Activated naive CD8-positive, alpha-beta T cell (primary cell): ENCODE results near the gene KIAA1217.

ENCODE experiments used
- H3K27ac Mint-ChIP-seq: one replicate; pipeline ENCODE4 v1.8.0; 2021; ENCODE audit warnings: mixed read lengths
- H3K27me3 Mint-ChIP-seq: one replicate; pipeline ENCODE4 v1.8.0; 2021; ENCODE audit warnings: mixed read lengths
- H3K36me3 Mint-ChIP-seq: one replicate; pipeline ENCODE4 v1.8.0; 2021; ENCODE audit warnings: mixed read lengths
- H3K4me1 Mint-ChIP-seq: one replicate; pipeline ENCODE4 v1.8.0; 2021; ENCODE audit warnings: low read depth, mixed read lengths
- H3K4me3 Mint-ChIP-seq: one replicate; pipeline ENCODE4 v1.8.0; 2021; ENCODE audit warnings: mild to moderate bottlenecking, mixed read lengths
- H3K9me3 Mint-ChIP-seq: one replicate; pipeline ENCODE4 v1.8.0; 2021; ENCODE audit warnings: low read depth, mixed read lengths

The KIAA1217 gene

GRCh38 chr10:24457661-24458318 is 248.9 kb downstream of the KIAA1217 start:
- Mint-ChIP-seq H3K4me1 (peaks cover 2% of the 10 kb centered on the region), H3K4me3 (no peak overlapping the region), H3K36me3 (no peaks in the 10 kb centered on the region), H3K9me3 (no peaks in the 10 kb centered on the region), H3K27me3 (peaks cover 12% of the 10 kb centered on the region), H3K27ac (no peak overlapping the region)

GRCh38 chr10:24459836-24460235 is 250.9 kb downstream of the KIAA1217 start:
- H3K4me1 Mint-ChIP-seq, result peaks cover 8% of the 10 kb centered on the region
- H3K36me3 Mint-ChIP-seq, result no peaks in the 10 kb centered on the region
- no peaks in the 10 kb centered on the region for H3K9me3 Mint-ChIP-seq
- H3K4me3 Mint-ChIP-seq, result no peak overlapping the region
- H3K27ac Mint-ChIP-seq, result no peak overlapping the region
- peaks cover 8% of the 10 kb centered on the region for H3K27me3 Mint-ChIP-seq

GRCh38 chr10:24462291-24462813 is 253.4 kb downstream of the KIAA1217 start:
- Mint-ChIP-seq H3K27ac (no peak overlapping the region), H3K4me1 (peaks cover 16% of the 10 kb centered on the region), H3K9me3 (no peaks in the 10 kb centered on the region), H3K4me3 (no peak overlapping the region), H3K27me3 (no peaks in the 10 kb centered on the region), H3K36me3 (no peaks in the 10 kb centered on the region)

- no peaks in the 10 kb centered on the region for H3K9me3 Mint-ChIP-seq
- no peaks in the 10 kb centered on the region for H3K36me3 Mint-ChIP-seq
- H3K27me3 Mint-ChIP-seq, result no peaks in the 10 kb centered on the region
- H3K4me3 Mint-ChIP-seq, result no peak overlapping the region
- H3K27ac Mint-ChIP-seq, result no peak overlapping the region
- H3K4me1 Mint-ChIP-seq, result peaks cover 16% of the 10 kb centered on the region
Observed at GRCh38 chr10:24462889-24463552, 254.1 kb downstream of the KIAA1217 start.

- peaks cover 16% of the 10 kb centered on the region for H3K4me1 Mint-ChIP-seq
- H3K27me3 Mint-ChIP-seq, result no peaks in the 10 kb centered on the region
- no peak overlapping the region for H3K27ac Mint-ChIP-seq
- H3K4me3 Mint-ChIP-seq, result no peak overlapping the region
- no peaks in the 10 kb centered on the region for H3K36me3 Mint-ChIP-seq
- H3K9me3 Mint-ChIP-seq, result no peaks in the 10 kb centered on the region
Observed at GRCh38 chr10:24463611-24464426, 254.9 kb downstream of the KIAA1217 start.

GRCh38 chr10:24465124-24465874 is 256.4 kb downstream of the KIAA1217 start:
- Mint-ChIP-seq H3K4me3 (no peak overlapping the region), H3K27me3 (peaks cover 3% of the 10 kb centered on the region), H3K9me3 (no peaks in the 10 kb centered on the region), H3K4me1 (peaks cover 16% of the 10 kb centered on the region), H3K36me3 (no peaks in the 10 kb centered on the region), H3K27ac (no peak overlapping the region)

GRCh38 chr10:24465891-24466818 is 257.2 kb downstream of the KIAA1217 start:
- H3K27ac Mint-ChIP-seq, result peak overlapping the region; percentile 9

GRCh38 chr10:24467136-24467535 is 258.2 kb downstream of the KIAA1217 start:
- no peak overlapping the region for H3K27ac Mint-ChIP-seq
- no peaks in the 10 kb centered on the region for H3K9me3 Mint-ChIP-seq
- peaks cover 7% of the 10 kb centered on the region for H3K27me3 Mint-ChIP-seq
- no peaks in the 10 kb centered on the region for H3K36me3 Mint-ChIP-seq
- no peak overlapping the region for H3K4me3 Mint-ChIP-seq
- peaks cover 16% of the 10 kb centered on the region for H3K4me1 Mint-ChIP-seq

More at GRCh38 chr10:24465891-24466818, 257.2 kb downstream of the KIAA1217 start:
- Mint-ChIP-seq H3K4me3 (no peak overlapping the region), H3K36me3 (no peaks in the 10 kb centered on the region), H3K4me1 (peaks cover 16% of the 10 kb centered on the region), H3K9me3 (no peaks in the 10 kb centered on the region), H3K27me3 (peaks cover 4% of the 10 kb centered on the region)

- H3K27me3 Mint-ChIP-seq, result peaks cover 7% of the 10 kb centered on the region
- H3K27ac Mint-ChIP-seq, result no peak overlapping the region
- peaks cover 16% of the 10 kb centered on the region for H3K4me1 Mint-ChIP-seq
- no peak overlapping the region for H3K4me3 Mint-ChIP-seq
- no peaks in the 10 kb centered on the region for H3K9me3 Mint-ChIP-seq
- H3K36me3 Mint-ChIP-seq, result no peaks in the 10 kb centered on the region
Observed at GRCh38 chr10:24467605-24468004, 258.7 kb downstream of the KIAA1217 start.

- H3K27me3 Mint-ChIP-seq, result peaks cover 14% of the 10 kb centered on the region
- H3K36me3 Mint-ChIP-seq, result peaks cover 3% of the 10 kb centered on the region
- peaks cover 16% of the 10 kb centered on the region for H3K4me1 Mint-ChIP-seq
- no peak overlapping the region for H3K27ac Mint-ChIP-seq
- H3K4me3 Mint-ChIP-seq, result no peak overlapping the region
- no peaks in the 10 kb centered on the region for H3K9me3 Mint-ChIP-seq
Observed at GRCh38 chr10:24468281-24468751, 259.4 kb downstream of the KIAA1217 start.

- H3K27ac Mint-ChIP-seq, result no peak overlapping the region
- H3K4me1 Mint-ChIP-seq, result peaks cover 6% of the 10 kb centered on the region
- H3K27me3 Mint-ChIP-seq, result peaks cover 14% of the 10 kb centered on the region
- H3K4me3 Mint-ChIP-seq, result no peak overlapping the region
- peaks cover 3% of the 10 kb centered on the region for H3K36me3 Mint-ChIP-seq
- H3K9me3 Mint-ChIP-seq, result no peaks in the 10 kb centered on the region
Observed at GRCh38 chr10:24469993-24470392, 261.1 kb downstream of the KIAA1217 start.

- Mint-ChIP-seq H3K4me3 (no peak overlapping the region), H3K4me1 (no peaks in the 10 kb centered on the region), H3K36me3 (peaks cover 3% of the 10 kb centered on the region), H3K27ac (no peak overlapping the region), H3K27me3 (peaks cover 13% of the 10 kb centered on the region), H3K9me3 (peaks cover 4% of the 10 kb centered on the region)
Observed at GRCh38 chr10:24475598-24475997, 266.7 kb downstream of the KIAA1217 start.

GRCh38 chr10:24476913-24477701 is 268.2 kb downstream of the KIAA1217 start:
- no peak overlapping the region for H3K27ac Mint-ChIP-seq
- H3K36me3 Mint-ChIP-seq, result peaks cover 3% of the 10 kb centered on the region
- peaks cover 10% of the 10 kb centered on the region for H3K27me3 Mint-ChIP-seq
- H3K9me3 Mint-ChIP-seq, result peaks cover 4% of the 10 kb centered on the region
- no peak overlapping the region for H3K4me3 Mint-ChIP-seq
- H3K4me1 Mint-ChIP-seq, result no peaks in the 10 kb centered on the region
